Activated CD4-positive, alpha-beta memory T cell treated with anti-CD3 and anti-CD28 coated beads, Interleukin-2, amount 10 ng/mL, durations not matched to agents 7 days and 5 days (primary cell): ENCODE data around the gene SETD2. TPM values are rescaled to one million over a fixed set of nuclear protein-coding genes. Genes with fewer than 3 reads are reported as not detected.
"Not testable (repeated sequence)": the region's sequence is repeated elsewhere in the genome, so short reads cannot be mapped to it uniquely, and the experiment has no call there.

Experiments
- CTCF ChIA-PET: fragments of 350-600 bp; sonication (Branson Sonifier 250); formaldehyde crosslinking; loops from one replicate; lab custom pipeline; 2021; ENCODE audit warnings: antibody characterized with exemption, inconsistent platforms; lab: Charles Lee
- POLR2A ChIA-PET: fragments of 350-600 bp; sonication (Branson Sonifier 250); formaldehyde crosslinking; loops from one replicate; lab custom pipeline; 2021; ENCODE audit warnings: antibody characterized with exemption; lab: Charles Lee
- DNase-seq: peaks from one replicate; pipeline ENCODE4 v3.0.0-alpha.2; 2020
- H3K27ac Mint-ChIP-seq: one replicate; pipeline ENCODE4 v1.8.0; 2021; ENCODE audit warnings: mild to moderate bottlenecking, mixed read lengths
- H3K27me3 Mint-ChIP-seq: one replicate; pipeline ENCODE4 v1.8.0; 2021; ENCODE audit warnings: mixed read lengths
- H3K36me3 Mint-ChIP-seq: one replicate; pipeline ENCODE4 v1.8.0; 2021; ENCODE audit warnings: low read depth, mixed read lengths
- H3K4me1 Mint-ChIP-seq: one replicate; pipeline ENCODE4 v1.8.0; 2021; ENCODE audit warnings: mixed read lengths
- H3K4me3 Mint-ChIP-seq: one replicate; pipeline ENCODE4 v1.8.0; 2021; ENCODE audit warnings: mild to moderate bottlenecking, mixed read lengths
- H3K9me3 Mint-ChIP-seq: one replicate; pipeline ENCODE4 v1.8.0; 2021; ENCODE audit warnings: mixed read lengths
- total RNA-seq, 2 experiments: library from RNA; stranded (reverse); gene quantifications; one replicate each; pipeline ENCODE4 v1.2.3, GENCODE V29; 2021

SETD2 gene
- total RNA-seq, 2 experiments from 2014 or later = 37.4 to 41.5 TPM

- POLR2A ChIA-PET = no interaction called here
- Mint-ChIP-seq H3K9me3 (no peaks in the 10 kb centered on the region), H3K4me3 (peak overlapping the region; percentile 24), H3K4me1 (peaks cover 24% of the 10 kb centered on the region), H3K27ac (peak overlapping the region; percentile 57), H3K36me3 (peaks cover 60% of the 10 kb centered on the region), H3K27me3 (no peaks in the 10 kb centered on the region)
- CTCF ChIA-PET = interaction anchor here (0.8 to 1.6 kb wide), 3 partner anchors 10 to 38 kb away, joined by 3 to 5 read pairs (median 3); no protein-coding TSS in a partner anchor
- no peak for DNase-seq
Observed at GRCh38 chr3:47083786-47084185, 80.1 kb downstream of the SETD2 start.

- peaks cover 24% of the 10 kb centered on the region for H3K4me1 Mint-ChIP-seq
- no peak for DNase-seq
- POLR2A ChIA-PET = no interaction called here
- CTCF ChIA-PET = interaction anchor here (1.0 to 1.6 kb wide), 3 partner anchors 8 to 39 kb away, joined by 3 to 5 read pairs (median 3); no protein-coding TSS in a partner anchor
- H3K4me3 Mint-ChIP-seq = no peak overlapping the region
- no peaks in the 10 kb centered on the region for H3K9me3 Mint-ChIP-seq
- no peak overlapping the region for H3K27ac Mint-ChIP-seq
- H3K36me3 Mint-ChIP-seq = peaks cover 58% of the 10 kb centered on the region
- H3K27me3 Mint-ChIP-seq = no peaks in the 10 kb centered on the region
Observed at GRCh38 chr3:47082519-47082918, 81.4 kb downstream of the SETD2 start.

GRCh38 chr3:47079432-47079831, 84.5 kb downstream of the SETD2 start:
- Mint-ChIP-seq H3K27ac (no peak overlapping the region), H3K4me1 (peaks cover 23% of the 10 kb centered on the region), H3K27me3 (no peaks in the 10 kb centered on the region), H3K4me3 (no peak overlapping the region), H3K36me3 (peaks cover 61% of the 10 kb centered on the region), H3K9me3 (no peaks in the 10 kb centered on the region)
- DNase-seq = no peak
- ChIA-PET POLR2A (no interaction called here), CTCF (no interaction called here)

GRCh38 chr3:47073685-47074084, 90.2 kb downstream of the SETD2 start:
- Mint-ChIP-seq H3K36me3 (peaks cover 26% of the 10 kb centered on the region), H3K9me3 (no peaks in the 10 kb centered on the region), H3K27ac (no peak overlapping the region), H3K4me1 (no peaks in the 10 kb centered on the region), H3K27me3 (no peaks in the 10 kb centered on the region), H3K4me3 (no peak overlapping the region)
- POLR2A ChIA-PET = no interaction called here
- no peak for DNase-seq
- CTCF ChIA-PET = interaction anchor here (1.5 kb wide), 1 partner anchor 10 kb away, joined by 5 read pairs; no protein-coding TSS in a partner anchor

GRCh38 chr3:47070770-47071169, 93.1 kb downstream of the SETD2 start:
- no peaks in the 10 kb centered on the region for H3K4me1 Mint-ChIP-seq
- no peak for DNase-seq
- ChIA-PET CTCF (no interaction called here), POLR2A (no interaction called here)
- H3K27me3 Mint-ChIP-seq = no peaks in the 10 kb centered on the region
- no peak overlapping the region for H3K4me3 Mint-ChIP-seq
- H3K27ac Mint-ChIP-seq = no peak overlapping the region
- no peaks in the 10 kb centered on the region for H3K9me3 Mint-ChIP-seq
- peaks cover 15% of the 10 kb centered on the region for H3K36me3 Mint-ChIP-seq

- POLR2A ChIA-PET, H3K9me3 Mint-ChIP-seq, H3K27me3 Mint-ChIP-seq, H3K4me3 Mint-ChIP-seq, H3K27ac Mint-ChIP-seq, H3K4me1 Mint-ChIP-seq, CTCF ChIA-PET, DNase-seq: not testable (repeated sequence)
- peaks cover 23% of the 10 kb centered on the region for H3K36me3 Mint-ChIP-seq
Observed at GRCh38 chr3:47066259-47066658, 97.7 kb downstream of the SETD2 start.

GRCh38 chr3:47065681-47066080, 98.2 kb downstream of the SETD2 start:
- H3K9me3 Mint-ChIP-seq = no peaks in the 10 kb centered on the region
- H3K36me3 Mint-ChIP-seq = peaks cover 20% of the 10 kb centered on the region
- DNase-seq = no peak
- H3K4me3 Mint-ChIP-seq = no peak overlapping the region
- ChIA-PET CTCF (no interaction called here), POLR2A (no interaction called here)
- peaks cover 2% of the 10 kb centered on the region for H3K4me1 Mint-ChIP-seq
- no peak overlapping the region for H3K27ac Mint-ChIP-seq
- H3K27me3 Mint-ChIP-seq = no peaks in the 10 kb centered on the region

- Mint-ChIP-seq H3K9me3 (no peaks in the 10 kb centered on the region), H3K4me1 (peaks cover 2% of the 10 kb centered on the region), H3K27me3 (no peaks in the 10 kb centered on the region), H3K4me3 (no peak overlapping the region), H3K36me3 (peaks cover 19% of the 10 kb centered on the region), H3K27ac (no peak overlapping the region)
- ChIA-PET POLR2A (no interaction called here), CTCF (no interaction called here)
- DNase-seq = no peak
Observed at GRCh38 chr3:47065058-47065457, 98.9 kb downstream of the SETD2 start.

GRCh38 chr3:47057212-47057671, 106.7 kb downstream of the SETD2 start:
- H3K4me3 Mint-ChIP-seq = no peak overlapping the region
- POLR2A ChIA-PET = interaction anchor here (1.0 to 2.3 kb wide), 3 partner anchors 13 to 70 kb away, joined by 3 to 11 read pairs (median 6); no protein-coding TSS in a partner anchor

GRCh38 chr3:47056705-47057104, 107.2 kb downstream of the SETD2 start:
- CTCF ChIA-PET = interaction anchor here (0.6 kb wide), 1 partner anchor 17 kb away, joined by 4 read pairs; no protein-coding TSS in a partner anchor
- no peak overlapping the region for H3K4me3 Mint-ChIP-seq

More at GRCh38 chr3:47057212-47057671, 106.7 kb downstream of the SETD2 start:
- Mint-ChIP-seq H3K27me3 (no peaks in the 10 kb centered on the region), H3K27ac (peak overlapping the region; percentile 20), H3K36me3 (peaks cover 47% of the 10 kb centered on the region), H3K4me1 (peaks cover 34% of the 10 kb centered on the region), H3K9me3 (no peaks in the 10 kb centered on the region)
- DNase-seq = peak; percentile 57
- CTCF ChIA-PET = no interaction called here

GRCh38 chr3:47054412-47054811, 109.5 kb downstream of the SETD2 start:
- H3K36me3 Mint-ChIP-seq = peaks cover 34% of the 10 kb centered on the region
- no peak overlapping the region for H3K4me3 Mint-ChIP-seq
- ChIA-PET POLR2A (no interaction called here), CTCF (no interaction called here)
- H3K27me3 Mint-ChIP-seq = no peaks in the 10 kb centered on the region
- no peaks in the 10 kb centered on the region for H3K9me3 Mint-ChIP-seq
- DNase-seq = no peak
- H3K4me1 Mint-ChIP-seq = peaks cover 33% of the 10 kb centered on the region
- H3K27ac Mint-ChIP-seq = no peak overlapping the region

More at GRCh38 chr3:47056705-47057104, 107.2 kb downstream of the SETD2 start:
- H3K27ac Mint-ChIP-seq = peak overlapping the region; percentile 20
- H3K27me3 Mint-ChIP-seq = no peaks in the 10 kb centered on the region
- peaks cover 42% of the 10 kb centered on the region for H3K36me3 Mint-ChIP-seq
- no peaks in the 10 kb centered on the region for H3K9me3 Mint-ChIP-seq
- POLR2A ChIA-PET = interaction anchor here (1.0 to 2.3 kb wide), 3 partner anchors 12 to 107 kb away, joined by 3 to 11 read pairs (median 6); partner anchors contain the start of gene SETD2
- no peak for DNase-seq
- peaks cover 34% of the 10 kb centered on the region for H3K4me1 Mint-ChIP-seq

GRCh38 chr3:47047673-47048072, 116.2 kb downstream of the SETD2 start:
- no peak overlapping the region for H3K27ac Mint-ChIP-seq
- H3K27me3 Mint-ChIP-seq = no peaks in the 10 kb centered on the region
- H3K4me3 Mint-ChIP-seq = no peak overlapping the region
- H3K9me3 Mint-ChIP-seq = no peaks in the 10 kb centered on the region
- POLR2A ChIA-PET = interaction anchor here (1.0 kb wide), 1 partner anchor 11 kb away, joined by 4 read pairs; no protein-coding TSS in a partner anchor
- peaks cover 7% of the 10 kb centered on the region for H3K36me3 Mint-ChIP-seq
- no peak for DNase-seq
- peaks cover 10% of the 10 kb centered on the region for H3K4me1 Mint-ChIP-seq
- CTCF ChIA-PET = no interaction called here

- CTCF ChIA-PET = interaction anchor here (0.7 kb wide), 1 partner anchor 942 kb away, joined by 3 read pairs; no protein-coding TSS in a partner anchor
- no peaks in the 10 kb centered on the region for H3K9me3 Mint-ChIP-seq
- H3K4me1 Mint-ChIP-seq = peaks cover 10% of the 10 kb centered on the region
- H3K27ac Mint-ChIP-seq = no peak overlapping the region
- no peak for DNase-seq
- no peaks in the 10 kb centered on the region for H3K27me3 Mint-ChIP-seq
- H3K36me3 Mint-ChIP-seq = peaks cover 11% of the 10 kb centered on the region
- no peak overlapping the region for H3K4me3 Mint-ChIP-seq
- POLR2A ChIA-PET = no interaction called here
Observed at GRCh38 chr3:47047069-47047468, 116.8 kb downstream of the SETD2 start.
